Lower lobe of right lung (tissue), 2 donors: ENCODE data around the gene AQP12A. TPM values are rescaled to one million over a fixed set of nuclear protein-coding genes. Genes with fewer than 3 reads are reported as not detected.

Experiments used
- ATAC-seq, 2 donors: fragments of 200-7000 bp; cut with Tn5 transposase; one replicate each; pipeline ENCODE4 v1.9.1; 2020 to 2022; ENCODE audit warnings: mild to moderate bottlenecking in 2 of 2, moderate library complexity in 2 of 2
- DNase-seq: peaks from one replicate; pipeline ENCODE4 v3.0.0-alpha.2; 2020
- H3K27ac ChIP-seq: fragments of 200-600 bp; one replicate; pipeline ENCODE4 v1.8.0; 2022
- H3K27me3 ChIP-seq: fragments of 200-600 bp; one replicate; pipeline ENCODE4 v1.8.0; 2022; ENCODE audit warnings: low read depth
- H3K36me3 ChIP-seq: fragments of 200-600 bp; one replicate; pipeline ENCODE4 v1.8.0; 2022; ENCODE audit warnings: mild to moderate bottlenecking
- H3K4me1 ChIP-seq: fragments of 200-600 bp; one replicate; pipeline ENCODE4 v1.8.0; 2022
- H3K4me3 ChIP-seq: fragments of 200-600 bp; one replicate; pipeline ENCODE4 v1.8.0; 2022; ENCODE audit warnings: mild to moderate bottlenecking
- H3K9me3 ChIP-seq: fragments of 200-600 bp; one replicate; pipeline ENCODE4 v1.8.0; 2022
- CTCF ChIP-seq: fragments of 200-600 bp; IDR thresholded peaks from one replicate; pipeline ENCODE4 v1.8.0; 2022; ENCODE audit warnings: antibody characterized with exemption, mild to moderate bottlenecking
- intact Hi-C: fragments of 100-400 bp; cut with DNase I; formaldehyde crosslinking; loops from one replicate; pipeline ENCODE4 v1.11.0; 2022
- total RNA-seq: library from RNA; stranded (reverse); fragmentation: NEBNext Ultra II Directional; extraction: Animal tissue kit (Norgen Biotek cat#: 25700); gene quantifications from one replicate; pipeline ENCODE4 v1.2.1, GENCODE V29; 2021
- donor health status: DM: no; HTN: yes; CAD: no; lungs with severe emphysema.

The AQP12A gene
- total RNA-seq, 1 donor from 2014 or later = not detected

- Histone ChIP-seq H3K36me3 (no peaks in the 10 kb centered on the region), H3K4me1 (no peaks in the 10 kb centered on the region), H3K27ac (no peak overlapping the region), H3K27me3 (peaks cover 8% of the 10 kb centered on the region), H3K4me3 (no peak overlapping the region), H3K9me3 (no peaks in the 10 kb centered on the region)
- intact Hi-C loops = no loop called here
- ATAC-seq = no peak
- TF ChIP-seq CTCF = no peak
- no peak for DNase-seq
Observed at GRCh38 chr2:240714747-240715725, 23.4 kb downstream of the AQP12A start.

GRCh38 chr2:240716130-240716798 is 24.6 kb downstream of the AQP12A start:
- Histone ChIP-seq H3K27me3 (peaks cover 8% of the 10 kb centered on the region), H3K27ac (no peak overlapping the region), H3K9me3 (no peaks in the 10 kb centered on the region), H3K36me3 (no peaks in the 10 kb centered on the region), H3K4me1 (no peaks in the 10 kb centered on the region), H3K4me3 (no peak overlapping the region)
- no peak for TF ChIP-seq CTCF
- no peak for DNase-seq
- intact Hi-C loops = no loop called here
- no peak for ATAC-seq

GRCh38 chr2:240717181-240717641 is 25.5 kb downstream of the AQP12A start:
- Histone ChIP-seq H3K9me3 (no peaks in the 10 kb centered on the region), H3K4me1 (no peaks in the 10 kb centered on the region), H3K36me3 (no peaks in the 10 kb centered on the region), H3K4me3 (no peak overlapping the region), H3K27ac (no peak overlapping the region), H3K27me3 (peaks cover 8% of the 10 kb centered on the region)
- intact Hi-C loops = no loop called here
- ATAC-seq (no peak), DNase-seq (no peak)
- TF ChIP-seq CTCF = no peak

GRCh38 chr2:240717681-240718581 is 26.3 kb downstream of the AQP12A start:
- no peak overlapping the region for H3K27ac ChIP-seq
- H3K4me3 ChIP-seq = no peak overlapping the region
- ATAC-seq (no peak), DNase-seq (no peak)
- intact Hi-C loops = no loop called here
- H3K9me3 ChIP-seq = no peaks in the 10 kb centered on the region
- TF ChIP-seq CTCF = no peak
- H3K36me3 ChIP-seq = no peaks in the 10 kb centered on the region
- H3K4me1 ChIP-seq = no peaks in the 10 kb centered on the region
- peaks cover 8% of the 10 kb centered on the region for H3K27me3 ChIP-seq

GRCh38 chr2:240718896-240719490 is 27.3 kb downstream of the AQP12A start:
- H3K27ac ChIP-seq = no peak overlapping the region
- no peaks in the 10 kb centered on the region for H3K4me1 ChIP-seq
- ATAC-seq (no peak), DNase-seq (no peak)
- intact Hi-C loops = no loop called here
- H3K27me3 ChIP-seq = peaks cover 8% of the 10 kb centered on the region
- no peaks in the 10 kb centered on the region for H3K9me3 ChIP-seq
- H3K36me3 ChIP-seq = no peaks in the 10 kb centered on the region
- no peak for TF ChIP-seq CTCF
- H3K4me3 ChIP-seq = no peak overlapping the region
